IMR-90 (cell line): Measurements from ENCODE around the gene AUTS2. TPM values are rescaled to one million over a fixed set of nuclear protein-coding genes. Genes with fewer than 3 reads are reported as not detected.

Source experiments
- ATAC-seq: fragments of 200-7000 bp; cut with Tn5 transposase; 2 replicates; pipeline ENCODE4 v1.9.1; 2020; ENCODE audit warnings: low read depth, mild to moderate bottlenecking, moderate library complexity
- BruUV-seq: library from RNA; stranded (reverse); fragments of 400-500 nt; replicated peaks from 2 replicates; lab custom pipeline; 2021; lab: Mats Ljungman, UMichigan
- CTCF ChIA-PET: fragments of 300-600 bp; formaldehyde crosslinking; extraction: SDS; loops from one replicate; lab custom pipeline; 2021; ENCODE audit warnings: antibody characterized with exemption; lab: Yijun Ruan, JAX
- POLR2A ChIA-PET: fragments of 300-600 bp; sonication (Branson Sonifier 250); formaldehyde crosslinking; loops from one replicate; lab custom pipeline; 2022; ENCODE audit warnings: antibody characterized with exemption; ENCODE audit not compliant: unreplicated experiment; lab: Charles Lee
- DNase-seq: peaks from one replicate; pipeline ENCODE4 v3.0.0; 2013
- H2AFZ ChIP-seq: replicated peaks from 2 replicates; pipeline ENCODE3; 2013; ENCODE audit warnings: low read length, mild to moderate bottlenecking; ENCODE audit not compliant: poor library complexity
- H2AK5ac ChIP-seq: 2 replicates; pipeline ENCODE4 v1.6.1; 2013; ENCODE audit warnings: low read depth, low read length, inconsistent platforms
- H2AK9ac ChIP-seq: replicated peaks from 2 replicates; pipeline ENCODE3; 2013; ENCODE audit warnings: mild to moderate bottlenecking, low read depth, low read length, moderate library complexity; ENCODE audit not compliant: poor library complexity
- H2BK120ac ChIP-seq: 2 replicates; pipeline ENCODE4 v1.6.1; 2013; ENCODE audit warnings: low read depth, low read length, inconsistent platforms
- H2BK15ac ChIP-seq: 3 replicates; pipeline ENCODE4 v1.6.1; 2013; ENCODE audit warnings: low read depth, low read length, inconsistent platforms
- H2BK20ac ChIP-seq: 2 replicates; pipeline ENCODE4 v1.6.1; 2013; ENCODE audit warnings: low read depth, mild to moderate bottlenecking, inconsistent platforms, low read length, moderate library complexity
- H2BK5ac ChIP-seq: 2 replicates; pipeline ENCODE4 v1.6.1; 2013; ENCODE audit warnings: mild to moderate bottlenecking, low read depth, low read length, inconsistent platforms; ENCODE audit not compliant: poor library complexity, severe bottlenecking
- H3K14ac ChIP-seq: replicated peaks from 2 replicates; pipeline ENCODE4 v1.6.1; 2013; ENCODE audit warnings: low read depth, low read length, inconsistent platforms
- H3K18ac ChIP-seq: 2 replicates; pipeline ENCODE4 v1.6.1; 2013; ENCODE audit warnings: low read depth, low read length, control low read depth
- H3K23ac ChIP-seq: 2 replicates; pipeline ENCODE4 v1.6.1; 2013; ENCODE audit warnings: low read depth, low read length, inconsistent platforms
- H3K27ac ChIP-seq: 2 replicates; pipeline ENCODE4 v1.5.1; 2013; ENCODE audit warnings: mild to moderate bottlenecking, control low read depth, low read length; ENCODE audit not compliant: insufficient read depth
- H3K27me3 ChIP-seq: 2 replicates; pipeline ENCODE4 v1.6.1; 2013; ENCODE audit warnings: low read length; ENCODE audit not compliant: control insufficient read depth, insufficient read depth
- H3K36me3 ChIP-seq: 2 replicates; pipeline ENCODE4 v1.6.1; 2013; ENCODE audit warnings: low read length, mixed read lengths; ENCODE audit not compliant: control insufficient read depth, insufficient read depth
- H3K4ac ChIP-seq: 2 replicates; pipeline ENCODE4 v1.6.1; 2013; ENCODE audit warnings: low read depth, low read length, inconsistent platforms
- H3K4me1 ChIP-seq: 2 replicates; pipeline ENCODE4 v1.6.1; 2013; ENCODE audit warnings: low read length, mixed read lengths; ENCODE audit not compliant: control insufficient read depth, insufficient read depth
- H3K4me2 ChIP-seq: 2 replicates; pipeline ENCODE4 v1.6.1; 2013; ENCODE audit warnings: low read depth, mild to moderate bottlenecking, control low read depth, low read length, moderate library complexity
- H3K4me3 ChIP-seq: 2 replicates; pipeline ENCODE4 v1.5.1; 2013; ENCODE audit warnings: low read depth, mild to moderate bottlenecking, control low read depth, low read length, moderate library complexity; ENCODE audit not compliant: insufficient read depth
- H3K56ac ChIP-seq: 2 replicates; pipeline ENCODE4 v1.6.1; 2013; ENCODE audit warnings: low read length, inconsistent platforms; ENCODE audit not compliant: insufficient read depth; ENCODE audit errors: extremely low read depth
- H3K79me1 ChIP-seq, 2 experiments: 2 replicates each; pipeline ENCODE4 v1.6.1; 2013; ENCODE audit warnings: low read length in 2 of 2, inconsistent platforms in 1 of 2, low read depth in 1 of 2
- H3K9ac ChIP-seq: 2 replicates; pipeline ENCODE4 v1.6.1; 2013; ENCODE audit warnings: low read depth, low read length, control low read depth
- H3K9me1 ChIP-seq: 2 replicates; pipeline ENCODE4 v1.6.1; 2013; ENCODE audit warnings: low read length, inconsistent platforms; ENCODE audit not compliant: insufficient read depth
- H3K9me3 ChIP-seq: 2 replicates; pipeline ENCODE4 v1.6.1; 2013; ENCODE audit warnings: low read length; ENCODE audit not compliant: control insufficient read depth, insufficient read depth
- H4K20me1 ChIP-seq: 2 replicates; pipeline ENCODE4 v1.6.1; 2013; ENCODE audit warnings: low read length, inconsistent platforms; ENCODE audit not compliant: insufficient read depth
- H4K5ac ChIP-seq: 2 replicates; pipeline ENCODE4 v1.6.1; 2013; ENCODE audit warnings: mild to moderate bottlenecking, low read depth, low read length, control low read depth
- H4K8ac ChIP-seq, 2 experiments: 2 replicates each; pipeline ENCODE4 v1.6.1; 2013; ENCODE audit warnings: low read depth in 2 of 2, low read length in 2 of 2, control low read depth in 1 of 2, inconsistent platforms in 1 of 2
- H4K91ac ChIP-seq: 2 replicates; pipeline ENCODE4 v1.6.1; 2013; ENCODE audit warnings: low read depth, low read length, inconsistent platforms; ENCODE audit not compliant: insufficient read depth
- BHLHE40 ChIP-seq: fragments of 150-350 bp; IDR thresholded peaks from 2 replicates; pipeline ENCODE4 v1.6.1; 2016; ENCODE audit warnings: mild to moderate bottlenecking, low read depth, low read length
- CEBPB ChIP-seq: IDR thresholded peaks from 2 replicates; pipeline ENCODE4 v1.6.1; 2012; ENCODE audit warnings: low read depth, low read length, improper control_type of control experiment
- CHD1 ChIP-seq: IDR thresholded peaks from 2 replicates; pipeline ENCODE4 v1.6.1; 2012; ENCODE audit warnings: low read depth, low read length, improper control_type of control experiment
- FOS ChIP-seq: fragments of 150-350 bp; IDR thresholded peaks from 2 replicates; pipeline ENCODE4 v1.6.1; 2016; ENCODE audit warnings: low read depth, low read length
- MAFK ChIP-seq: IDR thresholded peaks from 2 replicates; pipeline ENCODE4 v1.6.1; 2012; ENCODE audit warnings: low read depth, low read length, improper control_type of control experiment
- MAZ ChIP-seq: IDR thresholded peaks from 2 replicates; pipeline ENCODE4 v1.6.1; 2012; ENCODE audit warnings: low read depth, mild to moderate bottlenecking, low read length, improper control_type of control experiment, moderate library complexity, borderline replicate concordance
- MXI1 ChIP-seq: IDR thresholded peaks from 2 replicates; pipeline ENCODE4 v1.6.1; 2012; ENCODE audit warnings: low read depth, mild to moderate bottlenecking, low read length, moderate library complexity, borderline replicate concordance
- RAD21 ChIP-seq: IDR thresholded peaks from 2 replicates; pipeline ENCODE4 v1.6.1; 2012; ENCODE audit warnings: low read length, improper control_type of control experiment
- RCOR1 ChIP-seq: IDR thresholded peaks from 2 replicates; pipeline ENCODE4 v1.6.1; 2012; ENCODE audit warnings: mild to moderate bottlenecking, low read length, improper control_type of control experiment; ENCODE audit not compliant: insufficient replicate concordance
- RFX5 ChIP-seq: IDR thresholded peaks from 2 replicates; pipeline ENCODE4 v1.8.0; 2012; ENCODE audit warnings: low read depth, mild to moderate bottlenecking, low read length, moderate library complexity
- SMC3 ChIP-seq: fragments of 150-350 bp; IDR thresholded peaks from 2 replicates; pipeline ENCODE4 v1.6.1; 2016; ENCODE audit warnings: low read depth, mild to moderate bottlenecking, antibody characterized with exemption, low read length, moderate library complexity
- WGBS, 2 experiments: methylation state at CpG; one replicate each; pipeline versions ENCODE4 v1.1.5 to v1.1.7; 2013; ENCODE audit warnings: missing lambda C conversion rate in 2 of 2; ENCODE audit not compliant: insufficient read length in 1 of 2; ENCODE audit errors: extremely low coverage in 2 of 2; 5-methylcytosine and 5-hydroxymethylcytosine counted together
- dilution Hi-C: fragments of 300-500 bp; cut with HindIII; formaldehyde crosslinking; loops from one replicate; pipeline ENCODE4 v1.14.3; 2018; ENCODE audit warnings: low sequenced_read_pairs; ENCODE audit not compliant: unreplicated experiment
- in situ Hi-C: fragments of 300-500 bp; cut with MboI; formaldehyde crosslinking; loops from 3 replicates; pipeline ENCODE4 v1.14.3; 2019; ENCODE audit warnings: low sequenced_read_pairs, inconsistent platforms, mixed read lengths
- intact Hi-C: fragments of 100-400 bp; cut with micrococcal nuclease; formaldehyde crosslinking; loops from 2 replicates; pipeline ENCODE4 v1.10.0; 2022
- polyA plus RNA-seq, 3 experiments: library from polyadenylated mRNA; depleted of rRNA; stranded (reverse); fragments of >200 nt; gene quantifications; 2 replicates each; pipeline ENCODE4 v1.2.3, GENCODE V29; 2012; ENCODE audit warnings: low replicate concordance in 1 of 3
- total RNA-seq: library from RNA; depleted of rRNA; stranded (reverse); fragments of >200 nt; gene quantifications from 2 replicates; pipeline ENCODE4 v1.2.3, GENCODE V29; 2012
- TF ChIP-seq, protein P1 (sequence below): fragments of 150-350 bp; IDR thresholded peaks from 2 replicates; pipeline ENCODE4 v1.6.1; 2017; ENCODE audit warnings: mild to moderate bottlenecking, antibody characterized with exemption, low read length, low read depth
- TF ChIP-seq, protein P2 (sequence below): conservative IDR thresholded peaks from 2 replicates; pipeline ENCODE4 v1.5.1; 2012; ENCODE audit warnings: mild to moderate bottlenecking, low read depth, low read length, improper control_type of control experiment

AUTS2 gene
- total and polyA plus RNA-seq, 2 of the 4 experiments (the other 2 are of a cell fraction) = 0.90 to 3.0 TPM

DNA sequence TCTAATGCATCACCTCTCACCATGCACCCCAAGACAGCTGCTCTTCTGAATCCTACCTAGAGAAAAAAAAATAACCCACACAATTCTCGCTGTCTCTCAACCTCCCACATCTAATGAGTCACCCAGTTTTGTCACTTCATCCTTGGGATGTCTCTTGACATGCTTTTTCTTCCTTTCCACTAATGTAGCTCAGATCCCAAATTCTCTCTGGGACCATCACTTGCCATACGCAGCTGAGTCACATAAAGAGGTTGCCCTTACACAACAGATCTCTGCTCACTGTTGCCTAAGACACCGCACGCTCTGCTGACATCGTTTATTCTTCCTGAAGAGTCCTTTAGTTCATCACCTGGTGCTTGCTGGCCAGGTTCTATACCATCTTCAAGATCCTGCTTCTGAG lies 927.7 kb downstream of the AUTS2 start:
- H3K27ac ChIP-seq = no peak overlapping the region
- 63% methylated on average over 4 of the region's 5 CpGs; no CpG with 5 or more reads in 1 of the 2 experiments for WGBS, 2 experiments
- H3K4me1 ChIP-seq = no peaks in the 10 kb centered on the region
- no peak for ATAC-seq
- no peaks in the 10 kb centered on the region for H3K27me3 ChIP-seq
- H3K79me1 ChIP-seq = no peaks in the 10 kb centered on the region
- H3K4ac ChIP-seq = no peak overlapping the region
- H4K20me1 ChIP-seq = no peaks in the 10 kb centered on the region
- no TSS peak for BruUV-seq
- no peak overlapping the region for H2AK9ac ChIP-seq
- H3K56ac ChIP-seq = no peak overlapping the region
- no peak for DNase-seq
- in situ Hi-C loops (no loop called here), dilution Hi-C loops (no loop called here), intact Hi-C loops (no loop called here)
- H3K9me3 ChIP-seq = no peaks in the 10 kb centered on the region
- no peak overlapping the region for H2BK20ac ChIP-seq
- no peak overlapping the region for H2BK5ac ChIP-seq
- no peak overlapping the region for H3K9ac ChIP-seq
- H4K5ac ChIP-seq = no peak overlapping the region
- no peak overlapping the region for H2BK15ac ChIP-seq
- ChIA-PET CTCF (no interaction called here), POLR2A (no interaction called here)
- no peak overlapping the region for H3K23ac ChIP-seq
- H3K36me3 ChIP-seq = no peaks in the 10 kb centered on the region
- no peaks in the 10 kb centered on the region for H3K9me1 ChIP-seq
- H2AFZ ChIP-seq = no peak overlapping the region
- no peak overlapping the region for H3K4me3 ChIP-seq
- no peak overlapping the region for H3K18ac ChIP-seq
- H3K14ac ChIP-seq = no peak overlapping the region
- no peak overlapping the region for H3K4me2 ChIP-seq
- H4K91ac ChIP-seq = no peak overlapping the region
- H4K8ac ChIP-seq = no peak overlapping the region
- no peak overlapping the region for H2BK120ac ChIP-seq
- H2AK5ac ChIP-seq = no peak overlapping the region
- TF ChIP-seq, protein P1, sequence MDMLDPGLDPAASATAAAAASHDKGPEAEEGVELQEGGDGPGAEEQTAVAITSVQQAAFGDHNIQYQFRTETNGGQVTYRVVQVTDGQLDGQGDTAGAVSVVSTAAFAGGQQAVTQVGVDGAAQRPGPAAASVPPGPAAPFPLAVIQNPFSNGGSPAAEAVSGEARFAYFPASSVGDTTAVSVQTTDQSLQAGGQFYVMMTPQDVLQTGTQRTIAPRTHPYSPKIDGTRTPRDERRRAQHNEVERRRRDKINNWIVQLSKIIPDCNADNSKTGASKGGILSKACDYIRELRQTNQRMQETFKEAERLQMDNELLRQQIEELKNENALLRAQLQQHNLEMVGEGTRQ = no peak
- TF ChIP-seq, protein P2, sequence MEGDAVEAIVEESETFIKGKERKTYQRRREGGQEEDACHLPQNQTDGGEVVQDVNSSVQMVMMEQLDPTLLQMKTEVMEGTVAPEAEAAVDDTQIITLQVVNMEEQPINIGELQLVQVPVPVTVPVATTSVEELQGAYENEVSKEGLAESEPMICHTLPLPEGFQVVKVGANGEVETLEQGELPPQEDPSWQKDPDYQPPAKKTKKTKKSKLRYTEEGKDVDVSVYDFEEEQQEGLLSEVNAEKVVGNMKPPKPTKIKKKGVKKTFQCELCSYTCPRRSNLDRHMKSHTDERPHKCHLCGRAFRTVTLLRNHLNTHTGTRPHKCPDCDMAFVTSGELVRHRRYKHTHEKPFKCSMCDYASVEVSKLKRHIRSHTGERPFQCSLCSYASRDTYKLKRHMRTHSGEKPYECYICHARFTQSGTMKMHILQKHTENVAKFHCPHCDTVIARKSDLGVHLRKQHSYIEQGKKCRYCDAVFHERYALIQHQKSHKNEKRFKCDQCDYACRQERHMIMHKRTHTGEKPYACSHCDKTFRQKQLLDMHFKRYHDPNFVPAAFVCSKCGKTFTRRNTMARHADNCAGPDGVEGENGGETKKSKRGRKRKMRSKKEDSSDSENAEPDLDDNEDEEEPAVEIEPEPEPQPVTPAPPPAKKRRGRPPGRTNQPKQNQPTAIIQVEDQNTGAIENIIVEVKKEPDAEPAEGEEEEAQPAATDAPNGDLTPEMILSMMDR = no peak
- no peak for TF ChIP-seq MAZ
- TF ChIP-seq CEBPB = no peak
- no peak for TF ChIP-seq MXI1
- no peak for TF ChIP-seq CHD1
- TF ChIP-seq FOS = no peak
- TF ChIP-seq RAD21 = no peak
- no peak for TF ChIP-seq RCOR1
- no peak for TF ChIP-seq SMC3
- TF ChIP-seq MAFK = no peak
- TF ChIP-seq BHLHE40 = no peak
- TF ChIP-seq RFX5 = no peak
